Heart left ventricle (tissue), 16 donors: Measurements from ENCODE around the gene KCNK13. TPM values are rescaled to one million over a fixed set of nuclear protein-coding genes. Genes with fewer than 3 reads are reported as not detected.

ENCODE experiments used
- ATAC-seq, 4 donors: fragments of 200-7000 bp; cut with Tn5 transposase; one replicate each; pipeline ENCODE4 v1.9.1; 2020 to 2022; ENCODE audit warnings: moderate library complexity in 4 of 4, mild to moderate bottlenecking in 3 of 4, moderate number of reproducible peaks in 1 of 4
- DNase-seq, 5 donors: peaks; one replicate each; pipeline ENCODE4 v3.0.0-alpha.2; 2020
- H3K27ac ChIP-seq, 12 donors: fragments of 200-600 bp; sonication (generic) in 4 of 12; one replicate each; pipeline versions ENCODE4 v1.5.0 to v1.8.0; 2016 to 2022; ENCODE audit warnings: mild to moderate bottlenecking in 2 of 12
- H3K27me3 ChIP-seq, 9 donors: fragments of 200-600 bp; sonication (generic) in 2 of 9; one replicate each; pipeline versions ENCODE4 v1.5.1 to v1.8.0; 2016 to 2022; ENCODE audit warnings: mild to moderate bottlenecking in 3 of 9
- H3K36me3 ChIP-seq, 9 donors: fragments of 200-600 bp; sonication (generic) in 2 of 9; one replicate each; pipeline versions ENCODE4 v1.5.0 to v1.8.0; 2018 to 2022; ENCODE audit warnings: mild to moderate bottlenecking in 2 of 9
- H3K4me1 ChIP-seq, 12 donors: fragments of 200-600 bp; sonication (generic) in 4 of 12; one replicate each; pipeline versions ENCODE4 v1.5.0 to v1.8.0; 2016 to 2022; ENCODE audit warnings: mild to moderate bottlenecking in 3 of 12
- H3K4me3 ChIP-seq, 12 donors: fragments of 200-600 bp; sonication (generic) in 4 of 12; one replicate each; pipeline versions ENCODE4 v1.5.0 to v1.8.0; 2017 to 2022; ENCODE audit warnings: mild to moderate bottlenecking in 9 of 12, moderate library complexity in 4 of 12
- H3K9me3 ChIP-seq, 12 donors: fragments of 200-600 bp; sonication (generic) in 4 of 12; one replicate each; pipeline versions ENCODE4 v1.5.0 to v1.8.0; 2016 to 2022; ENCODE audit warnings: mild to moderate bottlenecking in 1 of 12
- CTCF ChIP-seq, 12 donors: fragments of 200-600 bp; sonication (generic) in 4 of 12; IDR thresholded peaks; one replicate each; pipeline versions ENCODE4 v1.5.0 to v1.8.0; 2018 to 2022; ENCODE audit warnings: antibody characterized with exemption in 12 of 12, mild to moderate bottlenecking in 5 of 12
- POLR2A ChIP-seq, 2 donors: fragments of 450-650 bp; IDR thresholded peaks; one replicate each; pipeline ENCODE4 v1.6.1; 2017; ENCODE audit warnings: antibody characterized with exemption in 2 of 2, mild to moderate bottlenecking in 2 of 2, moderate library complexity in 2 of 2
- WGBS, 4 donors: extraction: QIAGEN DNeasy Blood & Tissue Kit in 2 of 4; methylation state at CpG; one replicate each; pipeline versions ENCODE4 v1.1.5 to v1.1.7; 2013 to 2018; 5-methylcytosine and 5-hydroxymethylcytosine counted together
- intact Hi-C, 10 donors: fragments of 100-400 bp; cut with DNase I; formaldehyde crosslinking; loops; one replicate each; pipeline versions ENCODE4 v1.11.1 to v1.14.2; 2022
- polyA plus RNA-seq, 2 donors: library from polyadenylated mRNA; stranded (reverse); fragments of 200-250 nt; gene quantifications; one replicate each; pipeline ENCODE4 v1.2.3, GENCODE V29; 2013
- total RNA-seq, 9 donors: library from RNA; depleted of rRNA in 2 of 9; stranded (reverse); fragments of >200 nt in 2 of 9; fragmentation: NEBNext Ultra II Directional in 3 of 9; extraction: Animal tissue kit (Norgen Biotek cat#: 25700) in 3 of 9; gene quantifications; one replicate each; pipeline versions ENCODE4 v1.1.0 to v1.2.4, GENCODE V29; 2016 to 2023
- donor health status: ischemic (EF 13 %, LVEDD 7.1; RV severe dilation, severe dysfunction).
- donor health status: healthy with polysubstance abuse.
- donor health status: DM: no; HTN: yes; CAD: no.
- donor health status: DM: no; HTN: no; CAD: no.
- donor health status: ischemic (EF 25% LVEDD 6.9; RV normal size, moderate dysfunction).
- donor health status: ischemic (EF 25% LVEDD 5.7; RV mildly dilated, moderate dysfunction).
- donor health status: healthy.
- donor health status: DM: yes; HTN: yes; CAD: no.
- donor health status: ischemic (EF 35%, LVEDD 5.7; RV mildly dilated, moderate dysfunction).
- donor health status: nonischemic (EF 11% LVEDD 7.7; RV severe dilation, severe dysfunction).
- donor health status: DM: yes; HTN: yes; CAD: no.
- donor health status: PGD.
- donor health status: ischemic (EF 29% LVEDD 5.4; RV normal size, mild dysfunction).
- donor health status: nonischemic (EF 23%, LVEDD 6.1; RV moderate dilation, normal function).

KCNK13 gene
- total and polyA plus RNA-seq, 11 donors, result 0.16 to 10.7 (median 1.3) TPM

GRCh38 chr14:90136904-90137303 lies 75.1 kb downstream of the KCNK13 start:
- WGBS, 4 donors, result 76 to 87% (median 79%) methylated on average over 4 of the region's 4 CpGs
- DNase-seq, result no peak
- H3K27ac ChIP-seq, result no peak overlapping the region
- peaks cover 0 to 6% (median 0%) of the 10 kb centered on the region in 9 donors for H3K27me3 ChIP-seq
- no peaks in the 10 kb centered on the region for H3K36me3 ChIP-seq
- TF ChIP-seq CTCF (IDR thresholded peaks at IDR 0.05) (no peak), POLR2A (IDR thresholded peaks at IDR 0.05) (no peak)
- no peak overlapping the region for H3K4me3 ChIP-seq
- H3K9me3 ChIP-seq, result no peaks in the 10 kb centered on the region
- intact Hi-C loops, result no loop called here
- ATAC-seq, result no peak
- no peaks in the 10 kb centered on the region for H3K4me1 ChIP-seq

GRCh38 chr14:90137807-90138206 lies 76.0 kb downstream of the KCNK13 start:
- no peak overlapping the region for H3K27ac ChIP-seq
- intact Hi-C loops, result no loop called here
- H3K36me3 ChIP-seq, result no peaks in the 10 kb centered on the region
- no peaks in the 10 kb centered on the region for H3K9me3 ChIP-seq
- H3K27me3 ChIP-seq, result peaks cover 0 to 6% (median 0%) of the 10 kb centered on the region in 9 donors
- no peak for ATAC-seq
- H3K4me3 ChIP-seq, result no peak overlapping the region
- WGBS, 4 donors, result 30 to 51% (median 34%) methylated on average over 4 of the region's 4 CpGs
- no peak for DNase-seq
- no peaks in the 10 kb centered on the region for H3K4me1 ChIP-seq
- TF ChIP-seq POLR2A (IDR thresholded peaks at IDR 0.05), result no peak
- no peak for TF ChIP-seq CTCF (IDR thresholded peaks at IDR 0.05)

- Histone ChIP-seq H3K27ac (no peak overlapping the region), H3K4me3 (no peak overlapping the region), H3K36me3 (no peaks in the 10 kb centered on the region), H3K27me3 (peaks cover 0 to 6% (median 0%) of the 10 kb centered on the region in 9 donors), H3K9me3 (no peaks in the 10 kb centered on the region), H3K4me1 (no peaks in the 10 kb centered on the region)
- ATAC-seq (no peak), DNase-seq (no peak)
- WGBS, 4 donors, result 84 to 90% (median 89%) methylated on average over 6 of the region's 6 CpGs
- intact Hi-C loops, result no loop called here
- TF ChIP-seq POLR2A (IDR thresholded peaks at IDR 0.05), result no peak
- TF ChIP-seq CTCF (IDR thresholded peaks at IDR 0.05), result no peak
These were observed 77.4 kb downstream of the KCNK13 start for GRCh38 chr14:90139199-90139598.

- H3K4me1 ChIP-seq, result no peaks in the 10 kb centered on the region
- DNase-seq (no peak), ATAC-seq (no peak)
- no peak for TF ChIP-seq CTCF (IDR thresholded peaks at IDR 0.05)
- no peak for TF ChIP-seq POLR2A (IDR thresholded peaks at IDR 0.05)
- H3K27ac ChIP-seq, result no peak overlapping the region
- intact Hi-C loops, result no loop called here
- no peaks in the 10 kb centered on the region for H3K9me3 ChIP-seq
- 62 to 63% (median 63%) methylated on average over 12 of the region's 12 CpGs for WGBS, 4 donors
- no peak overlapping the region for H3K4me3 ChIP-seq
- peaks cover 0 to 6% (median 0%) of the 10 kb centered on the region in 9 donors for H3K27me3 ChIP-seq
- no peaks in the 10 kb centered on the region for H3K36me3 ChIP-seq
These were observed 78.6 kb downstream of the KCNK13 start for GRCh38 chr14:90140298-90140955.
